Activated CD4-positive, CD25-positive, alpha-beta regulatory T cell treated with anti-CD3 and anti-CD28 coated beads, Interleukin-2, amount 50 U/mL, for 16 hours (primary cell): Measurements from ENCODE around the gene NLRP6.
"Not testable (repeated sequence)": the region's sequence is repeated elsewhere in the genome, so short reads cannot be mapped to it uniquely, and the experiment has no call there.

ENCODE experiments used
- DNase-seq: peaks from one replicate; pipeline ENCODE4 v3.0.0-alpha.2; 2020; ENCODE audit warnings: low read depth, low spot score

The NLRP6 gene

DNA sequence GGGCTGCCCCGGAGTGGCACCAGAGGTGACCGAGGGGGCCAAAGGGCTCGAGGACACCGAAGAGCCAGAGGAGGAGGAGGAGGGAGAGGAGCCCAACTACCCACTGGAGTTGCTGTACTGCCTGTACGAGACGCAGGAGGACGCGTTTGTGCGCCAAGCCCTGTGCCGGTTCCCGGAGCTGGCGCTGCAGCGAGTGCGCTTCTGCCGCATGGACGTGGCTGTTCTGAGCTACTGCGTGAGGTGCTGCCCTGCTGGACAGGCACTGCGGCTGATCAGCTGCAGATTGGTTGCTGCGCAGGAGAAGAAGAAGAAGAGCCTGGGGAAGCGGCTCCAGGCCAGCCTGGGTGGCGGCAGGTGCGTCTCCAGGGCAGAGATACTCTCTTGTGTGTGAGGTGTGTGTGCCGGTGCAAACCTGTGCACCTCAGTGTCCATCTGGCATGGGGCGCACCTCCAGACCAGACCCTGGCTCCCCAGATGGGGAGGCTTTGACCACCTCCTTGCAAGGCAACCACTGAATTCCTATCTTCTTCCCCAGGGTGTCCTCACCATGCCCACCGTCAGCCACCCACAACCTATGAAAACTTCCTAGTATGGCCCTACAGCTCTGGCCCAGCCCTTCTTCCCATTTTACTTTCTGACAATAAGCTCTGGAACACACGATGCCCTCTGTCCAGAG, 3.4 kb downstream of the NLRP6 start:
- no peak for DNase-seq

DNA sequence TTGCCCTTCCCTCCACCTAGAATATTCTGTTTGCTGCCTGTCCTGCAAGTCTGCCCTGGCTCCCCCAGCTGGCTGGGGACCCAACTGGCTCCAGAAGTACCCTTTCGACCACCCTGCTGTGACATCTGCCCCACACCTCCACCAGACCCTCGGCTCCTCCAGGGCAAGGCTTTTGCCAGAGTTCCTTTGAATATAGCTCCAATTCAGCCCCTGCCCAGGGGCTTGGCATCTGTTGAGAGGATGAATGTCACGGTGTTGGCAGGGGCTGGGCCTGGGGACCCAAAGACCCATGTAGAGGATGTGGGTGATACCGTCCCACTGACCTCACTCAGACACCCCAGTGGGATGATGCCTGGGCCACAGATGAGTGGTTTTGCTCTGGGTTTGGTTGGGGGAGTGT, 4.0 kb downstream of the NLRP6 start:
- DNase-seq: no peak

DNA sequence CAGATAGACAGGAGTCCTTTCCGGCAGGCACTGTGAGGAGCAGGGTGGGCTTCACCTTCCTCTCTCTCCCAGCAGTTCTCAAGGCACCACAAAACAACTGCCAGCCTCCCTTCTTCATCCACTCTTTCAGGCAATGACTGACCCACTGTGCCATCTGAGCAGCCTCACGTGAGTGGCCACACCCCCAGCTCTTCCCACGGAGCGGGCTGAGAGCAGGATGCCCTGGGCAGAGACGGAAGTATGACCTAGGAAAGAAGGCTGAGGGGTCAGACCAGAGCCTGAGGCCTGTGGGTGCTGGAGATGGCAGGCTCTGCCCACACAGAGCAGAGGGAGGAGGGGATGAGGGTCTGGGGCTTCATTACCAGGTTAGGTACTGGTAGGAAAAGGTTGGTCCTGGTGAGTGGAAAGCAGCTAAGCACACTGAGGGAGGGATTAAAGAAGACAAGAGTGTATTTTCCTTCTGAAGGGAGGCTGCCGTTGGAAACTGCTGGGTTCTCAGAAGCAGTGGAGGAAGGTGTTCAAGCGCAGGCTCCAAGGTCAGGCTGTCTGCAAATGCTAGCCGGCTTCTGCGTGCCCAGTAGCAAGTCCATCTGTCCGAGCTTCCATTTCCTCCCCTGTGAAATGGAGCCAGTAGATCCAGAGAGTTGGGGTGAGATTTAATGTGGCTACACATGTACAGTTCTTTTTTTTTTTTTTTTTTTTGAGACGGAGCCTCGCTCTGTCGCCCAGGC, 4.6 kb downstream of the NLRP6 start:
- no peak for DNase-seq

DNA sequence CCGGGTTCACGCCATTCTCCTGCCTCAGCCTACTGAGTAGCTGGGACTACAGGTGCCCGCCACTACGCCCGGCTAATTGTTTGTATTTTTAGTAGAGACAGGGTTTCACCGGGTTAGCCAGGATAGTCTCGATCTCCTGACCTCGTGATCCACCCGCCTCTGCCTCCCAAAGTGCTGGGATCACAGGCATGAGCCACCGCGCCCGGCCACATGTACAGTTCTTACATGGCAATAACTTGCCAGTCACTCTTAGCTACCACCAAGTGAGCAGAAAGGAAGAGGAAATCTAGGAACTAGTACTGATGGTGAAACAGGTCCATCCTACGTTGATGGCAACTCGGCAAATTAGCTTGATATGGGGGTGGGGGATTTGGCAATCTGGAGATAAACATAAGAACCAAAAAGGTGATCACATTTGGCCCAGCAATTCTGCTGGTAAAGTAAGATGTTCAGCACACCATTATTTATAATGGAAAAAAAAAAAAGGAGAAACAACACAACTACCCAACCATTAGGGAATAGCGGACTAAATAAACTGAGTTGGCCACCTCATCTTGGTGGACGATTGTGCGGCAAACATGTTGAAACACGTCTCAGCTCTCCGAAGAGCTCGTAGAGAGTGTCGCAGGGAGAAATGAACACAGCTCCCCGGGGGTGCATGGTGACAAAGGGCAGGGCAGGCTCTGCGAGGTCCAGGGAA, 5.3 kb downstream of the NLRP6 start:
- no peak for DNase-seq

DNA sequence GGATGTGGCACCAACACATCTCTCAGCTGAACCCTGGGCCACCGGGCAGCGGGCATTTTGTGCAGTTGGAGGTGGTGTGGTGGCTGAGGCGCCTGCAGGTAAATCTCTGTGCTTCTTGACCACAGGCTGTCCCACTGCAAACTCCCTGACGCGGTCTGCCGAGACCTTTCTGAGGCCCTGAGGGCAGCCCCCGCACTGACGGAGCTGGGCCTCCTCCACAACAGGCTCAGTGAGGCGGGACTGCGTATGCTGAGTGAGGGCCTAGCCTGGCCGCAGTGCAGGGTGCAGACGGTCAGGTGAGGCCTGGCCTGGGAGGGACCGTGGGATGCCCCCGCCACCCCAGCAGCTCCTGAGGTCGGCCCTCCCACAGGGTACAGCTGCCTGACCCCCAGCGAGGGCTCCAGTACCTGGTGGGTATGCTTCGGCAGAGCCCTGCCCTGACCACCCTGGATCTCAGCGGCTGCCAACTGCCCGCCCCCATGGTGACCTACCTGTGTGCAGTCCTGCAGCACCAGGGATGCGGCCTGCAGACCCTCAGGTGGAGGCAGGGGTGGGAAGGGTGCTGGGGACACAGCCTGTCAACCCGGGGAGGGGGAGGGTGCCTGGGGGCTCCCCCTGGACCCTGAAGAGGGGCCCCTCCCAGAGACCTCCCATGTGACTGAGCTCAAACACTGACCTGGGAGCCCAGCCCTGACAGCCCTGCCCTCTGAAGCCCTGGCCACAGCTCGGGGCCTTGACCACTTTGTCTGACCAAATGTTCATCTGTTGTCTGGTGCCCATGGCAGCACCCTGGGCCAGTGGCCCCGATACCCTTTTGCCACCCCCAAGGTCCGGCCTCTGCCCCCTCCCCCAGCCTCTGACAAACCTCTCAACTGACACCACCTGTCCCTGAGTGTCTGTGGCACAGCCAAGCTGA, 6.2 kb downstream of the NLRP6 start:
- no peak for DNase-seq

DNA sequence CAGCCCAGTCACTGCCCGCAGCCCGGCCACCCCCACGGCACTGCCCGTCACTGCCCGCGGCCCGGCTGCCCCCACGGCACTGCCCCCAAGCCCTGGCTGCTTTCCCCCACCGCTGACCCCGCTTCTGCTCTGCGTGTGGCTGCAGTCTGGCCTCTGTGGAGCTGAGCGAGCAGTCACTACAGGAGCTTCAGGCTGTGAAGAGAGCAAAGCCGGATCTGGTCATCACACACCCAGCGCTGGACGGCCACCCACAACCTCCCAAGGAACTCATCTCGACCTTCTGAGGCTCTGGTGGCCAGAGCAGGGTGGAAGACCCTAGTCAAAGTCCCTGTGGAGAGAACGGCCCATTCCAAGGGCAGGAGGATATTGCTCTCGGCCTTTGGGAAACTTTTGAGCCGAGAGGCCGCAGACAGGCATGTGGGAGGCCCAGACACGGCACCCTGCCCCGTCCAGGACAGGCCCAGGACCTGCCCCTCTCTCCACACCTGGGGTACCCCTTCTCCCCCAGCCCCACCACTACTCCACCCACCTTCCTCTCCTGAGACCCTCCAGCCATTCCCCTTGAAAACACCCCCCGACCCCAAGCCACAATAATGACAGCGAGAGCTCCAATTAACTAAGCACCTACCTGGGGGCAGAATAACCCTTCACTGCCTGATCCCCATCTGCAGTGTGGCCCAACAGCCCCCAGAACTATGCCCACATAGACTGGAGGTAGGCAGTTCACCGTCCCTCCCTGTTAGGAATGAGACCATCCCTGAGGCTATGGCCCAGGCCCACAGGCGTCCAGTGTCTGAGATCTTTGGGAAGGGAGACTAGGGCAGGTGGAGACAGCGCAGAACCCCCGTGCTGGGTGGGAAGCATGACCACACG, 7.0 kb downstream of the NLRP6 start:
- no peak for DNase-seq

DNA sequence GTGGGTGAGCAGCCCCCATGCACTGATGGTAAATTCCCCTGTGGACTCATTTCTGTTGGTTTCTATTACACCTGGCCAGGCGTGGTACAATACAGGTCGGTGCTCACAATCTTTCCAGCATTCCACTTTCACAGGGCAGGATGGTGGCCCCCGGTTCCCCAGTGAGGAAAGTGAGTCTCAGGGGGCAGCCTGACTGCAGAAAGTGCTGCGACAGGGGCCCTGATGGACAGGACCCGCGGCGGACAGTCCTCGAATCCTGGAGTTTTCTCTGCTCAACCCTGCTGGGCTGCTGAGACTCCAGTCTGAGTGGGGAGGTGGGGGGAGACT, 7.7 kb downstream of the NLRP6 start:
- no peak for DNase-seq

DNA sequence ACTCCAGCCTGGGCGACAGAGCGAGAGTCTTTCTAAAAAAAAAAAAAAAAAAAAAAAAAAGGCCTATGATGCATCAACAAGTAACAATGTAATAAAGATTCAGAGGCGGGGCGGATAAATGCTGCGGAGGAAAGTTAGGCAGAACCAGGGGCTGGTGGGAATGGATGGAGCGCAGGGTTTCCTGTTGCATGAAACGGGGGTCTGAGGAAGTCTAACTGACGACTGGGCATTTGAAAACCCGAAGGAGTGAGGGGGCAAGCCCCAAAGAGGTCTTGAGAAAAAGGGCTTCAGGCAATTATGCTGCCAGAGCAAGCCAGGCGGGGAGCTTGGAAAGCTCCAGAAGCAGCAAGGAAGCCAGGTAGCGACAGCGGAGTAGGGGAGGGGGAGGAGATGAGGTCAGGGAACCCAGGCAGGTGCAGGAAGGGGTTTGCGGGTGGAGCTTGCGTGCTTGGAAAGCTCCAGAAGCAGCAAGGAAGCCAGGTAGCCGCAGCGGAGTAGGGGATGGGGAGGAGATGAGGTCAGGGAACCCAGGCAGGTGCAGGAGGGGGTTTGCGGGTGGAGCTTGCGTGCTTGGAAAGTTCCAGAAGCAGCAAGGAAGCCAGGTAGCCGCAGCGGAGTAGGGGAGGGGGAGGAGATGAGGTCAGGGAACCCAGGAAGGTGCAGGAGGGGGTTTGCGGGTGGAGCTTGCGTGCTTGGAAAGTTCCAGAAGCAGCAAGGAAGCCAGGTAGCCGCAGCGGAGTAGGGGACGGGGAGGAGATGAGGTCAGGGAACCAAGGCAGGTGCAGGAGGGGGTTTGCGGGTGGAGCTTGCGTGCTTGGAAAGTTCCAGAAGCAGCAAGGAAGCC, 9.0 kb downstream of the NLRP6 start:
- DNase-seq: not testable (repeated sequence)

DNA sequence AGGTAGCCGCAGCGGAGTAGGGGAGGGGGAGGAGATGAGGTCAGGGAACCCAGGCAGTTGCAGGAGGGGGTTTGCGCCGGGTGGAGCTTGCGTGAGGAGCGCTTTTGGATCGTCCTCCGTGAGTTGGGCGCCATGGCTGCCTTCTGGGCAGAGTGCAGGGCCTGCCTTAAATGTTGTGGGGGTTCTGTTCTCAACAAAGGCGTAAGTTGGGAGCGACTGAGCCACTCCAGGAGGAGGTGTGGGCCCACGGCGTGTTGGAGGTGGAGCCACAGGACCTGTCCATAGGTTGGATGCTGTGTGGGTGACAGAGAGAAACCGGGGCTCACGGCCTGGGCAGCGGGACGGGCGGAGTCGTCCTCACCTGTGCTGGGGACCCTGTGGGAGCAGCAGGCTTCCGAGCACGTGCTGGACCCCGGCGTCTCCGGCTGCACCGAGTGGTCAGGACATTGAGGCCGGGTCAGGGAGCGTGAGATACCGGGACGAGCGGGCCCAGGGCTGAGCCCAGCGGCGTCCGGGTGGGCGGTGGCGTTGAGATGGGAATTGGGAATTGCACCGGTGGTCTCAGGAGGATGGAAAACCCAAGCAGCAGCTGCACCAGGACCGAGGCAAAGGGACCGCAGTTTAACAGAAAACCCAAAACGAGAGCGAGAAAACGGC, 9.7 kb downstream of the NLRP6 start:
- no peak for DNase-seq

DNA sequence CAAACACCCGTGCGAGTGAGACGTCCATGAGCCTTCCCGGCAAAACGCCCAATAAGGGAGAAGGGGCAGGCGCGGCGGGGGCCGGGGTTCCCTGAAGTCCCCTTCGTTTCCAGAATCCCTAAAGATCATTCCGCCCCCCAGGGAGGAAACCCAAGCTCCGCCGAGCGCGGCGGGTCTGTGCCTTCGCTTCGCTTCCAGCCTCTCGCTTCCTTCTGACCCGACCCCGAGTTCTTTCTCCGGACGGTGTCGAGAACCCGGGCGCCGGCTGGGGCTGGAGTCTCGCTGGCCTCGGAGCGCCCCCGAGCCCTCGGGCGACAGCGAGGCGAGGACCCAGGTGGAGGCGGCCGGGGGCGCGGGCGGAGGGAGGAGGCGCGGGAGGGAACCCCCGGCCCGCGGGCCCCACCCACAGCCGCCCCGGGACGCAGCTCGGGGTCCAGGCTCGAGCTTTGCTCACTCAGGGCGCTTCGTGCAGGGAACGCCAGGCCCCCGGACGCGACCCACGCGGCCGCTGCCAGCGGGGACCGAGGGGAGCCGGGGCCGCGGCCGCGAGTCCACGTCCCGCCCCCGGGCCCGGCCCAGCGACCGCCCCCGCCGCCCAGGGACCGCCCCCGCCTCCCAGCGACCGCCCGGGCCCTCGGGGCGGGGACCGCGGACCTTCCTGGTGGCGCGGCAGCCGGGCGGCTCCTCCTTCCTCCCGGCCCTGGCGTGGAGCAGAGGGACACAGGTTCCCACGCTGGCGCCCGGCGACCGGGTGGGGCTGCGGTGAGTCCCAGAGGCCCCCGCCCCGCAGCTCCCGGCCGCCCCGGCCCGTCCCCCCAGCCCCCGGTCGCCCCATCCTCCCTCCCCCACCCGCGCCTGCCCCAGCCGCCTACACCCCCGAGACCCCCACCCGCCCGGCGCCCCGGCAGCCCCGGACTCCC, 10.5 kb downstream of the NLRP6 start, which contains the start of gene PGGHG:
PGGHG (plus strand) TSS at position 649 of the 920 bp plus-strand sequence. CDS start 691 bp downstream, outside the sequence.
- no peak for DNase-seq

DNA sequence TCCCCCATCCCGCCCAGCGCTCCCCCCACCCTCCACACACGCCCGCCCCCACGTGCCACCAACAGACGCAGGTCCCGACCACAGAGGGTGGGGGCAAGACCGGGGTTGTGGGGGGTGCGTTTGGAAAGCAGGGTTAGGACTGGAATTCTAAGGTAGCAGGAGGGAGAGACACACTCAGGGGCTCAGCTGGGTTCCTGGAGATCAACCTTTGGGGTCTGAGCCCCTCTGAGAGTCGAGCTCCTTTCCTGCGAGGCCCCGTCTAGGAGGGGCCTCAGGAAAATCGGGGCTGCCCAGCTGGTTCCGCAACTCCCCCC, 11.1 kb downstream of the NLRP6 start:
- DNase-seq: no peak

DNA sequence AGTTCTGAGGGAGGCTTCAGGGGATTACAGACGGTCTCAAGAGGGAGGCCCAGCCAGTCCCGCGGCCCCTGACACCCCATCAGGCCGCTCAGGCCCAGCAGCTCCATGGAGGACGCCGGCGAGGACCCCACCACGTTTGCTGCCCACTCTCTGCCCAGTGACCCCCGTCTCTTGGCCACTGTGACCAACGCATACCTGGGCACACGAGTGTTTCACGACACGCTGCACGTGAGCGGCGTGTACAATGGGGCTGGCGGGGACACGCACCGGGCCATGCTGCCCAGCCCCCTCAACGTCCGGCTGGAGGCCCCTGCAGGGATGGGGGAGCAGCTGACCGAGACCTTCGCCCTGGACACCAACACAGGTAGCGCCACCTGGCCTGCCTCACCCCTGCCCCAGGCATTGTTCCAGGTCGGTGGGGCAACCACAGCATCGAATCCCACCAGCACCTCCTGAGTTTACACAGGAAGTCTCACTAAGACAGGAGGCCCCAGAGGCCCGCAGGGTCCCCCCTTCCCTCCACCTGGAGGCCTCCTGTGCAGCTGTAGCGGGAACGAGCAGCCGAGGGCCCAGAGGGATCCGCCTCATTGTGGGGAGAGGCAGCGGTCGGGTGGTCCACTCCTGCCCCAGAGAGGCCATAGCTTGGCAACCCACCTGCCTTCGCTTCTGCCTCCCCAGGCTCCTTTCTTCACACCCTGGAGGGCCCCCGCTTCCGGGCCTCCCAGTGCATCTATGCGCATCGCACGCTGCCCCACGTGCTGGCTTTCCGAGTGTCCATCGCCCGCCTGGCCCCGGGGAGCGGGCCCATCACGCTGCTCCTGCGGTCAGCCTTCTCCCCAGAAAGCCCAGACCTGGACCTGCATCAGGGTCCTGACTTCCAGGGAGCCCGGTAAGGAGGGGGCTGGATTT, 11.8 kb downstream of the NLRP6 start:
- DNase-seq: no peak

DNA sequence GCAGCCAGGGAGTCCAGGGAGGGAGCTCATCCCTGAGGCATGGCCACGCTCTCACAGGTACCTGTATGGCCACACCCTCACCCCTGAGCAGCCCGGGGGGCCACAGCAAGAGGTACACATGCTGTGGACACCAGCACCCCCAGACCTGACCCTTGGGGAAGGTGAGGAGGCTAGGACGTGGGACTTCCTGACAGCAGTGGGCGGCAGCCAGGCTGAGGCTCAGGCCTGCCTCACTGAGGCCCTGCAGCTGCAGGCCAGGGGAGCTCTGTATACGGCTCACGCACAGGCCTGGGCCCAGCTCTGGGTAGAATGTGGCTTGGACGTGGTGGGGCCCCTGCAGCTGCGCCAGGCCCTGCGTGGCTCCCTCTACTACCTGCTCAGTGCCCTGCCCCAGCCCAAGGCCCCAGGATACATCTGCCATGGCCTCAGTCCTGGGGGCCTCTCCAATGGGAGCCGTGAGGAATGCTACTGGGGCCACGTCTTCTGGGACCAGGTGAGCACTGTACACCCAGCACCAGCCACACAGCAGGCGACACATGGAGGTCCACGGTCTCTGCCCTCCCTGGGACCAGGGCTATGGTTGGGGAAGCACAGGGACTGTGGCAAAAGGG, 12.5 kb downstream of the NLRP6 start:
- no peak for DNase-seq

DNA sequence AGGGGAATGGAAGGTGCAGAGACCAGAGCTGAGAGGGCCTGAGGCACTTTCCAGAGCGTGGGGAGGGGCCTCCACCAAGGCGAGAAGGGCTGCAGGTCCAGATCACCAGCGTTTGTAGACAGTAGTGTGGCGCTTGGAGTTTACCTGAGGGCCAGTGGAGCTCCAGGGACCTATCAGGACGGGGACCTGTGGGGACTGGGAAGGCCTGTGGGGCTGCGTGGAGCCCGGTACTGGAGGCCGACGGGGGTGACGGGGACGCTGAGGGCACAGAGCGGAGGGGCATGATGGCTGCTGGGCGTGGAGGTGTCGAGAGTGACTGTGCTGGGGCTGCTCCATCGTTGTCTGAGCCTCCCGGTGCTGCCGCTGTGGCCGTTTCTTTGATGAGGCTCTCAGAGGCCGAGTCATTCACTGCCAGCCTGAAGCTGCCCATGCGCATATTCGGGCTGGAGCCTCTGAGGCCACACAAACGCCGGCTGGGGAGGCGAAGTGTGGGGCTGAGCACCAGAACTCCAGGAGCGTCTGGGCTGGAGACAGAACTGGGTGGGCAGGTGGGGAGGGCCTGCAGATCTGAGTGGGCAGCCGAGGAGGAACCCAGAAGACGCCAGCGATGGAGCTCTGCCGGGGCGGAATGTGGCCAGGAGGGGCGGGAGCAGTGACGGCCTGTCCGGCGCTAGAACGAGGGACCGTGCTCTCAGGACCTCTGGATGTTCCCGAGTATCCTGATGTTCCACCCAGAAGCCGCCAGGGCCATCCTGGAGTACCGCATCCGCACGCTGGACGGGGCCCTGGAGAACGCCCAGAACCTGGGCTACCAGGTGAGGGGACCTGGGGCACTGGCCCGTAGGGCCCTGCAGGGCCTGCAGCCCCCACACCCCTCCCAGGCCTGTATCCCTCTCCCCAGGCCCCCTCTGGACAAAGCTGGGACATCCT, 13.3 kb downstream of the NLRP6 start:
- DNase-seq: no peak

DNA sequence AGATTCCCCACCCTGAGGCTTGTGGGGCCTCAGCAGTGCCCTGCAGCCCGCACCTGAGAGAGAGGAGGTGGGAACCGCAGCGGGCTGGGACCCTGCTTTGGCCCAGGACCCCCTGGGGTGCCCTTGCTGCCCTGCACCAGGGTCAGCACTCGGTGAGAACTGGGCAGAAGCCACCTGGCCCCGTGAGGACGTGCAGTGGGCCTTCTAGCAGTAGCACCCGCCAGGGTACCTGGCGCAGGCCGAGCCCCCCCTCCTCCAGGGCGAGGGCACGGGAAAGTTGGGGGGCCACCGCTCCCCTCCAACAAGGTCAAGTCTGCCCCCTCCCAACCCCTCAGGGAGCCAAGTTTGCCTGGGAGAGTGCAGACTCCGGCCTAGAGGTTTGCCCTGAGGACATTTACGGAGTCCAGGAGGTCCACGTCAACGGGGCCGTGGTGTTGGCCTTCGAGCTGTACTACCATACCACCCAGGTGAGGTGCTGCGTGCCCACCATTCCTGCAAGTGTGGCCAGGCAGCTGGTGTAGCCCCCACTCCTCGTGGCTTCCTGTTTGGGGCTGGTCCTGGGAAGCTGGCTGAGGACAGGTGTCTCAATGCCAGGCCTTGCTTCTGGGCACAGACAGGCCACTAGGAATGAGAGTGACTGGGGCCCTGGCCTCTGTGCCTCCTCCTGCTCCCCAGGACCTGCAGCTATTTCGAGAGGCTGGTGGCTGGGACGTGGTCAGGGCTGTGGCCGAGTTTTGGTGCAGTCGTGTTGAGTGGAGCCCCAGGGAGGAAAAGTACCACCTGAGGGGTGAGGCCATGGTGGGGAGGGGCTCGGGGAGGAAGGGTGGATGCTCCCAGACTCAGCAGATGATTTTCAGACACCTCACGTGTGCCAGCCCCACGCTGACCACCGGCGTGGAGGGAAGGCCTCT, 14.3 kb downstream of the NLRP6 start:
- DNase-seq: no peak
